ENCODE data around the gene TRUB1.
"Not testable (repeated sequence)": the region's sequence is repeated elsewhere in the genome, so short reads cannot be mapped to it uniquely, and the experiment has no call there.

Gene TRUB1

DNA sequence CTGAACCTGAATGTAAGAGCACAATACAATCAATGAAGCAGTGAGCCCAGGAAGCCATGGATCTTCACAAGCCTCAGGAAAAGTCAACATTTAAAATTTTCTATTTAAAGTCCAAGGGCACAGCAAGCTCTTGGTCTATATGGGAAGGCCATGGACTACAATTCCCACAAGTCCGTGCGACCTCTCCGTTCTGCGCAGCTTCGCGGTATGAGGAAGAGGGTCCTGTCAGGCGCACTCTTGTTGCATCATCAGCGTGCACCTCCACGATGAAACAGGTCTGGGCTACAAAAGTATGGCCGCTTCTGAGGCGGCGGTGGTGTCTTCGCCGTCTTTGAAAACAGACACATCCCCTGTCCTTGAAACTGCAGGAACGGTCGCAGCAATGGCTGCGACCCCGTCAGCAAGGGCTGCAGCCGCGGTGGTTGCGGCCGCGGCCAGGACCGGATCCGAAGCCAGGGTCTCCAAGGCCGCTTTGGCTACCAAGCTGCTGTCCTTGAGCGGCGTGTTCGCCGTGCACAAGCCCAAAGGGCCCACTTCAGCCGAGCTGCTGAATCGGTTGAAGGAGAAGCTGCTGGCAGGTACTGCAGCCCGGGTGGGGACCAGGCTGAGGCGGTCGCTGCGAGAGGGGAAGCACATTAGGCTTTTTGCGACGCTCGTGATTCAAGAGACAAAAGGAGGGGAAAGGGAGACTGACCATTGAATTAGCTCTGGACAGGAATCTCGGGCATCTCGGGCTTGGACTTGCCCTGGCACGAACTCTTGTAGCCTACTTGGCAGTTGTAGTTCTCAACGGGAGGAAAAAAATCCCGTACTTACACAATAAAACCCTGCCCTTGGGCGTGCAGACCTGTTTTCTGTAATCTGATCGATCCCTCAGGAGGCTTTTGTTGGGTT, at the start of gene TRUB1:
TRUB1 (plus strand) TSS at position 234 of the 894 bp plus-strand sequence; CDS start at position 293, 59 bp downstream.
- peak; percentile 87 to 88 for DNase-seq

GRCh38 chr10:114893251-114893650, 44.7 kb upstream of the TRUB1 start:
- no peak for DNase-seq

GRCh38 chr10:114894911-114895310, 43.1 kb upstream of the TRUB1 start:
- no peak for DNase-seq

- not testable (repeated sequence) for DNase-seq
These were observed 41.0 kb upstream of the TRUB1 start for GRCh38 chr10:114897011-114897410.

GRCh38 chr10:114897593-114897992, 40.4 kb upstream of the TRUB1 start:
- DNase-seq: no peak

- DNase-seq: no peak
These were observed 38.0 kb upstream of the TRUB1 start for GRCh38 chr10:114899982-114900381.

- DNase-seq: no peak
These were observed 37.3 kb upstream of the TRUB1 start for GRCh38 chr10:114900658-114901057.

DNA sequence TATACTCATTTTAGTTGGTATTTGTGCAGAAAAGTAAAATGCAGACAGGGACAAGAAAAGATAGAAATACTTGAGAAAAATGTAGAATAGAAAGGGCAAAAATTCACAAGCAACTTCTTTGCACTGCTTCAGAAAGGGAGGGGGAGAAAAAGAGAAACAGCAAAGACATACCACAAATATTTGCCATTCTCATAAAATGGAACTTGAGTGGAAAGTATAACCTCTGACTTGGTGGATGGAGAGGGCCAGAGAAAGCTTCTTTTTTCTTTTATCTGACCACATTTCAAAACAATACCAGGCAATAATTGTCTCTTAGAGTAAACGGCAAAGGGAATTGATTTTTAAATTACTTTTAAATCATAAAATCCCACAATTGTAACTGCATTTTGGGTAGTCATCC, 35.8 kb upstream of the TRUB1 start:
- DNase-seq: no peak

DNA sequence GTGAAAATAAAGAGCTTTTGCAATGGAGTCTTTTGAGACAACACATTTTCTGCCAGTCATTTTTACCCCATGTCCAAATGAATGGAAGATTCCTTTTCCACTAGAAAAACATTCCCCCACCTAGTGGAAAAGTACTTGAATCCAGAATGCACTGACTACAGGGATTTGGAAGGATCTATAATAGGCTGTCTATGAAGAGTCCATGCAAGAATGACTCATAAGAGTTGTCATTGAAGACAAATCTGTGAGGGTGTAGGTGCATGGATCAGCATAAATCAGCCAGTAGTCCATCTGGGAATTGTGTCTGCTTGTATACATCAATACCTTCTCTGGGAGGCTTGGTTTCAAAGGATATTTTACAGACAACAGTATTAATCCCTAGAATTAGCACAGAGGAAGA, 32.5 kb upstream of the TRUB1 start:
- no peak for DNase-seq

- DNase-seq: no peak
These were observed 31.0 kb upstream of the TRUB1 start for GRCh38 chr10:114906981-114907380.

- DNase-seq: no peak
These were observed 29.1 kb upstream of the TRUB1 start for GRCh38 chr10:114908896-114909295.

- no peak for DNase-seq
These were observed 26.8 kb upstream of the TRUB1 start for GRCh38 chr10:114911052-114911711.

DNA sequence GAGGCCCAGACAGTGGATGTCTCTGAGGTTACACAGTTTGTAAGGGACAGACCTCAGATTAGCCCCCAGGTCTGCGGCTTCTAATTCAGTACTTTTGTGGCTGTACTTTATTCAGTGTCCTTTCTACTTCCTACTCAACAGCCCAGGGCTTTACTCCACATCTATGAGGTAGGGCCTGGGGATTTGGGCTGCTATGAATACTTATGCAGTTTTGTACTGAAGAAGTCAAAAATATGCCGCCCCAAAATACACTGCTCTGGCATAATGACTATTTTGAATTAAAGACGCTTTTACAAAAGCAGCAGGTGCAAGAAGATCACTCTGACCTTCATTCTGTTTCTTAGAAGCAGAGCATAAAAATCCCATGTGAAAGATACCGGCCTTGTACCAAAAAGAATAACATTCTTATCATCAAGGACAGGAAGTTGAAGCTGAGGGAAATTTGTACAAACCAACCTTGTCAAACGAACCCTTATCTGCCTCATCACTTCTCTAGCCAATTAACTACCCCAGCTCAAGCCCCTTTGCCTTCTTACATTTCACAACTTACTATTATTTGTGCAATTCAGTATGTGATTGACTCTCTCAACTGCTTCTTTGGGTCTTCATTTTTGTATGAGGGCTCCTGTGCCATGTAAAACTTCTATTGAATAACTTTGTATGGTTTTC, 26.1 kb upstream of the TRUB1 start:
- no peak for DNase-seq

DNA sequence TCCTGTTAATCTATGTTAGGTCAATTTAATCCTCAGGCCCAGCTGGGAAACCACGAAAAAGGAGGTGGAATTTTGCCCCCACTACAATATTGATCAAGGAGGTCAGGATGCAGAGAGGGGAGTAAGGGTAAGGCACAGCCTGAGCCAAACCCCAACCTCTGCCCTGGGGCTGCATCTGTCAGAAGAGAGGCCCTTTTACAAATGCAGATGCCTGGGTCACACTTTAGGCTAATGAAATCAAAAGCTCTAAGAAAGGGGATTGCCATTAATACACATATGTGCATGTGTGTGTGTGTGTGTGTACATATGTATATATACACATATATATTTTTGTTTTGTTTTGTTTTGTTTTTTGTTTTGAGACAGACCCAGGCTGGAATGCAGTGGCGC, 25.5 kb upstream of the TRUB1 start:
- no peak for DNase-seq

DNA sequence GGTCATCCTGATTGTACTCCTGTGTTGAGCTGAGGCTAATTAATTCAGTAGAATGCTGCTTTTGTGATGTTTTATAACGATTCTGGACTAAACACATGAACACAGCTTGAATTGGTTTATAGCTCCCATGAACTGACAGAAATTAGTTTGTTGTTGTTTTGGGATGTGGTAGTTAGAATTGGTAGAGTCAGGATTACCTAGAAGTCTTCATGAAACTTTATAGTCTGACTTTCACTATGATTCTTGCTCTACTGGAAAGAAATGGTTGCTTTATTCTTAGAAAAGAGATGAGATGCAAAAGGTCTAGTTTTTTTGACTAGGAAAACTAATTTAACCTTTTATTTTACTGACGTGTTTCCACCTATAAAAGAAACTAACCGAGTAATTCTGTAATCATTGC, 23.4 kb upstream of the TRUB1 start:
- DNase-seq: no peak

DNA sequence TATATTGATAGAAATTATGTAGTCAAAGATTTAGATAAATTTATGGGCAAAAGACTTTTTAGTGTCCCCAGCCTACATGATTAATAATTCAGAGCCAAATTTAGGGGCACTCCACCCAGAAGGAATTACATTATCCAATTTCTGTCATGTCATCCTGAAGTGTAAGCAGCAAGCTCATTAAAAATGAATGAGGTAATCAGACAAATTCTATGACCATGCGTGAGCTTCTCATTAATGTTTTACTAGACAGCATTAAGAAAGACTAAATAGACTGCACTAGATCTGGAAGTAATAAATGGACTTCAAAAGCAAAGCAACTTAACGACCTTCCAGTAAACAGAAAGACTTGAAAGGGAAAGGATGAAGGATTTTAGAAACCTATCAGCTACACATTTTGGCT, 22.7 kb upstream of the TRUB1 start:
- DNase-seq: no peak

GRCh38 chr10:114916653-114917052, 21.3 kb upstream of the TRUB1 start:
- no peak for DNase-seq

- no peak for DNase-seq
These were observed 20.5 kb upstream of the TRUB1 start for GRCh38 chr10:114917459-114917858.

- peak in 1 of 2 donors; percentile 9 for DNase-seq
These were observed 19.9 kb upstream of the TRUB1 start for GRCh38 chr10:114917927-114918672.

GRCh38 chr10:114920459-114920858, 17.5 kb upstream of the TRUB1 start:
- no peak for DNase-seq

- no peak for DNase-seq
These were observed 16.0 kb upstream of the TRUB1 start for GRCh38 chr10:114922003-114922402.

- no peak for DNase-seq
These were observed 14.4 kb upstream of the TRUB1 start for GRCh38 chr10:114923551-114923950.

All from inflammatory macrophage treated with lipopolysaccharide for 1 hour (primary cell).